HPDE6-E6E7 (cell line): ENCODE data around the gene LRRC56.

Source experiments
- DNase-seq: peaks from one replicate; pipeline ENCODE4 v3.0.0; 2011; ENCODE audit warnings: missing footprints; ENCODE audit errors: extremely low spot score

Gene LRRC56

GRCh38 chr11:574632-575312 is 37.4 kb downstream of the LRRC56 start:
- no peak for DNase-seq

- peak; percentile 63 for DNase-seq
Measured at GRCh38 chr11:575313-575995, 38.1 kb downstream of the LRRC56 start.

- peak; percentile 95 for DNase-seq
Measured at GRCh38 chr11:575996-576768, 38.9 kb downstream of the LRRC56 start, which contains the start of gene PHRF1. PHRF1 (plus strand) TSS chr11:576470; CDS start chr11:581513, 5,043 bp downstream.

GRCh38 chr11:576811-577610 is 39.7 kb downstream of the LRRC56 start:
- DNase-seq, result no peak

GRCh38 chr11:577611-577894 is 40.2 kb downstream of the LRRC56 start:
- DNase-seq, result no peak

- no peak for DNase-seq
Measured at GRCh38 chr11:578276-579035, 41.1 kb downstream of the LRRC56 start.

GRCh38 chr11:579830-580601 is 42.7 kb downstream of the LRRC56 start:
- DNase-seq, result no peak

GRCh38 chr11:581342-581741 is 44.0 kb downstream of the LRRC56 start:
- DNase-seq, result no peak

GRCh38 chr11:581752-582151 is 44.4 kb downstream of the LRRC56 start:
- no peak for DNase-seq

- DNase-seq, result no peak
Measured at GRCh38 chr11:584287-584686, 47.0 kb downstream of the LRRC56 start.

- no peak for DNase-seq
Measured at GRCh38 chr11:586376-587316, 49.3 kb downstream of the LRRC56 start.

- no peak for DNase-seq
Measured at GRCh38 chr11:587546-587945, 50.2 kb downstream of the LRRC56 start.

GRCh38 chr11:587978-588380 is 50.7 kb downstream of the LRRC56 start:
- DNase-seq, result no peak

GRCh38 chr11:589798-590197 is 52.5 kb downstream of the LRRC56 start:
- DNase-seq, result no peak

- DNase-seq, result no peak
Measured at GRCh38 chr11:590997-591396, 53.7 kb downstream of the LRRC56 start.

GRCh38 chr11:592501-592900 is 55.2 kb downstream of the LRRC56 start:
- DNase-seq, result no peak

GRCh38 chr11:592918-593317 is 55.6 kb downstream of the LRRC56 start:
- DNase-seq, result no peak

- DNase-seq, result no peak
Measured at GRCh38 chr11:593347-593746, 56.0 kb downstream of the LRRC56 start.

- no peak for DNase-seq
Measured at GRCh38 chr11:595400-595799, 58.1 kb downstream of the LRRC56 start.
